Frontal cortex (tissue), 4 donors: ENCODE data around the gene CEP152. TPM values are rescaled to one million over a fixed set of nuclear protein-coding genes. Genes with fewer than 3 reads are reported as not detected.
"Not testable (repeated sequence)": the region's sequence is repeated elsewhere in the genome, so short reads cannot be mapped to it uniquely, and the experiment has no call there.

Source experiments
- DNase-seq, 2 donors: peaks; one replicate each; pipeline ENCODE4 v3.0.0; 2012; ENCODE audit warnings: low spot score in 2 of 2
- FAIRE-seq: peaks from 2 replicates; lab custom pipeline; 2012; peaks lifted over from hg19 to GRCh38; lab: Jason Lieb, UNC
- total RNA-seq: library from RNA; depleted of rRNA; stranded (reverse); fragments of >200 nt; gene quantifications from one replicate; pipeline ENCODE4 v1.2.3, GENCODE V29; 2014
- donor health status: control.
- donor health status: control.
- donor health status: control.

Gene CEP152, protein sequence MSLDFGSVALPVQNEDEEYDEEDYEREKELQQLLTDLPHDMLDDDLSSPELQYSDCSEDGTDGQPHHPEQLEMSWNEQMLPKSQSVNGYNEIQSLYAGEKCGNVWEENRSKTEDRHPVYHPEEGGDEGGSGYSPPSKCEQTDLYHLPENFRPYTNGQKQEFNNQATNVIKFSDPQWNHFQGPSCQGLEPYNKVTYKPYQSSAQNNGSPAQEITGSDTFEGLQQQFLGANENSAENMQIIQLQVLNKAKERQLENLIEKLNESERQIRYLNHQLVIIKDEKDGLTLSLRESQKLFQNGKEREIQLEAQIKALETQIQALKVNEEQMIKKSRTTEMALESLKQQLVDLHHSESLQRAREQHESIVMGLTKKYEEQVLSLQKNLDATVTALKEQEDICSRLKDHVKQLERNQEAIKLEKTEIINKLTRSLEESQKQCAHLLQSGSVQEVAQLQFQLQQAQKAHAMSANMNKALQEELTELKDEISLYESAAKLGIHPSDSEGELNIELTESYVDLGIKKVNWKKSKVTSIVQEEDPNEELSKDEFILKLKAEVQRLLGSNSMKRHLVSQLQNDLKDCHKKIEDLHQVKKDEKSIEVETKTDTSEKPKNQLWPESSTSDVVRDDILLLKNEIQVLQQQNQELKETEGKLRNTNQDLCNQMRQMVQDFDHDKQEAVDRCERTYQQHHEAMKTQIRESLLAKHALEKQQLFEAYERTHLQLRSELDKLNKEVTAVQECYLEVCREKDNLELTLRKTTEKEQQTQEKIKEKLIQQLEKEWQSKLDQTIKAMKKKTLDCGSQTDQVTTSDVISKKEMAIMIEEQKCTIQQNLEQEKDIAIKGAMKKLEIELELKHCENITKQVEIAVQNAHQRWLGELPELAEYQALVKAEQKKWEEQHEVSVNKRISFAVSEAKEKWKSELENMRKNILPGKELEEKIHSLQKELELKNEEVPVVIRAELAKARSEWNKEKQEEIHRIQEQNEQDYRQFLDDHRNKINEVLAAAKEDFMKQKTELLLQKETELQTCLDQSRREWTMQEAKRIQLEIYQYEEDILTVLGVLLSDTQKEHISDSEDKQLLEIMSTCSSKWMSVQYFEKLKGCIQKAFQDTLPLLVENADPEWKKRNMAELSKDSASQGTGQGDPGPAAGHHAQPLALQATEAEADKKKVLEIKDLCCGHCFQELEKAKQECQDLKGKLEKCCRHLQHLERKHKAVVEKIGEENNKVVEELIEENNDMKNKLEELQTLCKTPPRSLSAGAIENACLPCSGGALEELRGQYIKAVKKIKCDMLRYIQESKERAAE (N-terminal part only)
- total RNA-seq = 1.6 TPM

DNA sequence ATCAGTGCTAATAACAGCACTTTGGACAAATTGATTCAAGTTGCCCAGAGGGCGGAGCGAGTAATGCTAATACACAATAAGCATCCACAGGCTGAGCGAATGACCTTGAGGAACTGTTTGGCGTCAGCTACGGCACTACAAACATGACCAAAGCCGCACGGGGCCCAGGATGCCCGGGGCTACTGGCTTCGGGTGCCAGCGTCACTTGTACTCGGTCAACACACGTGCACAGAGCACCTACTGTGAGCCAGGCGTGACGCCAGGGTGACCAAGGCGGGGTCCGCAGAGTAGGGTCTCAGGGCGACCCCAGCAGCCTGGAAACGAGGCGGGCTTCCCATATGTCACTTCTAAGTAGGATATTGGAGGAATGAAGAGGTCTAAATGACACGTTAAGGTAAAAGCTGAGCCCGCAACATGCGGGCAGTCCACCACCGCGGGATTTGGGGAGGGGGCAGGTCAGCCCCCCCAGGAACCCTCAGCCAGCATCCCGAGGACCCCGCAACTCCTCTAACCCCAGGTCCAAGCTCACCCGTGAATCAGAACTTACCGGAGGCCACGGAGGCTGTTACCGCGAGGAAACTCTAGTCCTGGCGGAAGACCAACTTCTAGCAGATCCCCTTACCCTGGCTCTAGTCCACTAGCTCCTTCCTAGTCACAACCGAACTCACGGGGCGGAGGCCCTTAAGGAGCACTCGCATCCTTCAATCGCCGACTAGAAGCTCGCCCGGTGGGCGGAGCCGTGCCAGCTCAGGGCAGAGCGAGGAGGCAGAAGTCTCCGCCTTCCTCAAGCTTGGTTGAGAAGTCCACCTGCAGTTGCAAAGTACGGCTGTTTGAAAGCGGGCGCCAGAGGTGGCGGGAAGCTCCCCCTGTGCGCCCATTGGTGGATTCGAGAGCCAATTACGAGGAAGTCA, at the start of gene CEP152:
CEP152 (minus strand) TSS at position 656 of the 911 bp plus-strand sequence. CDS start 5,420 bp downstream, outside the sequence.
- DNase-seq = peak; percentile 44 to 82
- no peak for FAIRE-seq

DNA sequence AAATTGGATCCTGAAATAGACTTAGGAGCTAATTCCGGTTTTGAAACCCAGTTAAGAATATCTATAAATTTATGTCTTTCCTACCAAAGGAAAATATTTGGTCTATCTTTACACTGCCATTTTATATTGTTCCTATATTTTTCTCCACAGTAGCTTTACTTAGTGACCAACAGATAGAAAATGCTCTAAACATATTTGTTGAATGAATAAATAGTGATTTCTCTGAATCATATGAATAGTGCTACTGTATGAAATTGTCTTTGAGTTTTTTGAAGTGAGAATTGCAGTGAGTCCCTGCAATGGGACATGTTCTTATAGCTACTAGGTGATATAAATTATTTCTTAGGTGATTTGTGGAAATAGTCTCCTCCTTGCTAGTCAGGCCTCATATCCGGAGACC, 48.6 kb upstream of the CEP152 start:
- DNase-seq (no peak), FAIRE-seq (no peak)

DNA sequence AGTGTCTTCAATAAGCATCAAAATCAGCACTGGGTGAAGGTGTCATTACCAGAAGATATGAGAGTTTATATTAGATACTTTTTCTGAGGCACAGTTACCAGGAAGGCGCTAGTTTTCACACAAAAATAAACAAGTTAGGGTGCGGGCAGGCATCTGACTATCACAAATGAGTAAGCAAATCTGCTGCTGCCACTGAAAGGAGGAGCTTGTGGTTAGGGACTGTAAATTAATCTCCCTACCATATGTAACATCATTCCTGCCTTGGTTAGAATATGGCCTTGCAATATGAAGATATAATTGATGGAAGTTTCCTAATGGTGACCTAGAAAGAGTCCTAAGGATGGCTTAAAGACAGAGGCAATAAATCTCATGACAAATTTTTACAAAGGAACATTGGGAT, 47.5 kb upstream of the CEP152 start:
- DNase-seq (no peak), FAIRE-seq (no peak)

DNA sequence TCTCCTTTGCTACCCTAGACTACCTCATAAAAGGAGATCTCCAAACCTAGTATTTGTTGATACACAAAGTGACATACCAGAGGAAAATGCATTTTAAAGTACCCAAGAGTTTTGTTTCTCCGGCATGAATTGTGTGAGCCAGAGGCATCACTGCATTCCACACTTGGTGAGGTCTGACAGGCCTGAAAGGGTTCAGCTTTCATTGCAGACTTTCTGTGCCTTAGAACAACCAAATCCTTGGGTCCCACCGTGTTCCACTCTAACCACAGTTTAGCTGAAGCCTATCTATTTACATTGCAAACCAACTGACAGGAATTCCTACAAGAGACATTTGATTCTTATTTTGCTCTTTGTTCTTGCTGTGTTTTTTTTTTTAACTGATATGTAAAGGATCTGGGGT, 46.1 kb upstream of the CEP152 start:
- FAIRE-seq = no peak
- DNase-seq = no peak

DNA sequence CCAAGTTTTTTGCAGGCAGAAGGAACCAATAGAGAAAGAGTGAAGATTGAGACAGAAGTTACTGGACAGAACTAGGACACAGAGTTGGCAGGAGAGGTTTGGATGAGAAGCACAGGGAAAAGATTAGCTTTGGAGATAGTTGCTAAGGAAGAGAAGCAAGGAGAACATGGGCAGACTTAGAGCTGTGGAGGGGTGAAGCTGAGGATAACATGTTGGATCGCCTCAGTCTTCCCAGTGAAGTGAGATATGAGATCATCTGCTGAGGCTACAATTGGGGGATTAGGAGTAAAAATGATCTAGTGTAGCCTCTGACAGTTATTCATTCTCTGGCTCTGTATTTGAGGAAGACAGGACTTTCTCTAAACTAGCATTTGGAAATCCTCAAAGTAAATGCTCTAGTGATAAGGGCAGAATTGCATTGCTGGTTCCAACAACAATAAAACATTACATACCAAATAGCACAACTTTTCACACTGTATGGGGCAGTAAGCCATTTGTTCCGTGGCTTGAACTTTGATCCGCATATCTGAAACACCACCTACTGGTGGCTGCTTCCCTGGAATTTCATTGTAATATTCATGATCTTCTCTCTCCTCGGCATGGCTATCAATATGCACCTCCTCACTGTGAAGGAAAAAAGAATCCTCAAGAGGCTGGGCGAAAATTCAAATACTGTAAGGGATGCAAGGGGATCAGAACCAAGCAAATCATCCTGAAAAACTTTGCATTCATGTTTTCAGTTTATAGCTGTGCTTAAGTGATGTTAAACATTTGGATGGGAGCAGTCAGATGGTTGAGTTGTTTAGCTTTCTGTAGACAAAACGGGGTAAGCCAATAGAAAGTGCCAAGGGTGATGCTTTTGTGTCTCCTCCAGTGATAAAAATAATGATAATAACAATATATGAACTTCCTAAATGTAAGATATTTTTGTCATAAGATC, 44.9 kb upstream of the CEP152 start:
- FAIRE-seq (no peak), DNase-seq (no peak)

DNA sequence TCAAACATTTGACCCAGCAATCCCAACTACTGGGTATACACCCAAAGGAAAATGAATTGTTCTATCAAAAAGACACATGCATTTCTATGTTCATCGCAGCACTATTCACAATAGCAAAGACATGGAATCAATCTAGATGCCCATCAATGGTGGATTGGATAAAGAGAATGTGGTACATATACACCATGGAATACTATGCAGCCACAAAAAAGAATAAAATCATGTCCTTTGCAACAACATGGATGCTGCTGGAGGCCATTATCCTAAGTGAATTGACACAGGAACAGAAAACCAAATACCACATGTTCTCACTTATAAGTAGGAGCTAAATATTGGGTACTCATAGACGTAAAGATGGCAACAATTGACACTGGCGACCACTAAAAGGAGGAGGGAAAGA, 43.6 kb upstream of the CEP152 start:
- DNase-seq, FAIRE-seq: not testable (repeated sequence)

DNA sequence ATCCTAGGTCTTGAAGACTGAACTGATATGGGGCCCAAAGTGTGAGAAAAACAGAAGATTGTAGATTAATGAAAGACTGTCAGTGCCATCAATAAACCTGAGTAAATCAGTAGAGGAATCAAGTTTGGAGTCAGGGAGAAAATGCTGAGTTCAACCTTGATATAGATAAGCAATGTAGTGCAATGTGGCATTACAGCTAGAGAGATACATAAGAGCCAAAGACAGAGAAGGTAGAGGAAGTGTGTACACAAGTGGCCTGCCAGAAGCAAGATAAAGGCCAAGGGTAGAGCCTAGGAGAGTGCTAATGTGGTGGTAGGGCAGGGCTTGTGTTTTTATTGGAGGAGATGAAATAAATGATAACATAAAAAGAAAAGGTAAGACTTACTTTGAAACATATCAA, 41.1 kb upstream of the CEP152 start:
- DNase-seq (no peak), FAIRE-seq (no peak)

DNA sequence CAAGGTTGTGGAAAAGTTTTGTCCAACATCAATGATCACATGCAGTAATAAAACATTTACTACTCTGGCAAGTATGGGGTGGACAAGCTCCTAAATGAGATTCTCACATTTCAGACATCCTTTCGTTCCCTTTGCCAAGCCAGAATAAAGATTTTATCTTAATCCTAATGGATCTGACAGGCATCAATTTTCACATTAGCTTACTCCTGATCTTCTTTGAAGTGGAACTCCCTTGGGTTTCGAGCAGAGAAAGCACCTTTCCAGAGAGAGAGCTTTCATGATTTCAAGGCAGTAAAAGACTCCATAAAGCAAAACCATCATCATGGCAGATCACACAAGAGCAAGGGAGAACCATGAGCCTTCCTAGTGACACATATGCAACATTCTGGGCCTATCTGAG, 39.8 kb upstream of the CEP152 start:
- no peak for FAIRE-seq

DNA sequence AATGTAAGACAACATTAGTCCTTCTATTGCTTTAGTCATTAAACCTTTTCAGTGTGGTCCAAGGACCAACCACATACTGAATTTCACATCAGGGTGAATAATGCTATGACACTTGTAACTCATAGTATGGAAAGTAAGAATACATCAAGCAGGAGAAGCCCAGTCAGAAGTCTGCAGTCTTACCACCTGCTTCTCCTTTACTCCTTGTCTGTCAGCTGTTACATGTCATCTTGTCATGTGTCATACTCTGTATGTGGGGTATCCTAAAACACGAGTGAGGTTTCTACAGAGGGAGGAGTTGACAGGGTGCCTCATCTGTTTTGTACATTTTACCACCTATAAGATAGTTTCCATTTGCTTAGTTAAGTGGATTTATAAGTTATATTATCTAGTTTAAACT, 34.3 kb upstream of the CEP152 start:
- no peak for DNase-seq
- no peak for FAIRE-seq

More for the DNA sequence above, 39.8 kb upstream of the CEP152 start:
- no peak for DNase-seq

DNA sequence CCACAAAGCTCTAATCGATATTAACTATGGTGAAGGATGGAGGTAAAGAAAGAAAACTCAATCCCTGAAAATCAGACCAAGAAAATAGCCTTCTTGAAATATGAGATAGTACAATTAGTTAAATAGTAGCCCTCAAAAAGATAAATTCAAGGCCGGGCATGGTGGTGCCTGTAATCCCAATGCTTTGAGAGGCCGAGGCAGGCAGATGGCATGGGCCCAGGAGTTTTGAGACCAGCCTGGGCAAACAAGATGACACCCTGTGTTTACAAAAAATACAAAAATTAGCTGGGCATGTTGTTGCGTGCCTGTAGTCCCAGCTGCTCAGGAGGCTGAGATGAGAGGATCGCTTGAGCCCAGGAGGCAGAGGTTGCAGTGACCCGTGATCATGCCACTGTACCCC, 31.6 kb upstream of the CEP152 start:
- FAIRE-seq = no peak

DNA sequence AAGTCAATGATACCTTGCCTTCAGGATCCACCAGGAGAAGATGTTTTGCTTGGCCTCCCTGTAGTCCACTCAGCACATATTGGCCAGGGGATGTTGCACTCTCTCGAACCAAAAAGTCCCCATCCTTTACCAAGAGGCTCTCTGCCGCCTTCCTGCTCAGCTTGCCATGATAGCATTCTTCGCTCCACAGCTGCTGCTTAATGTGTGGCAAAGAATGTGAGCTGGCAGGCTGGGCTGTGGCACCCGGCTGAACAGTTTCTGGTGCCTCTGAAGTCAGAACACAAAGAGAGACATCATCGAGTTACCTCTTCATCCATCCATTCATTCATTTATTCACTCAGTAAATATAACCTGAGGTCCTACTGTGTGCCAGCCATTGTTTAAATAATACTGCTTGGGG, 23.9 kb upstream of the CEP152 start:
- DNase-seq (no peak), FAIRE-seq (no peak)

More for the DNA sequence above, 31.6 kb upstream of the CEP152 start:
- DNase-seq = no peak

DNA sequence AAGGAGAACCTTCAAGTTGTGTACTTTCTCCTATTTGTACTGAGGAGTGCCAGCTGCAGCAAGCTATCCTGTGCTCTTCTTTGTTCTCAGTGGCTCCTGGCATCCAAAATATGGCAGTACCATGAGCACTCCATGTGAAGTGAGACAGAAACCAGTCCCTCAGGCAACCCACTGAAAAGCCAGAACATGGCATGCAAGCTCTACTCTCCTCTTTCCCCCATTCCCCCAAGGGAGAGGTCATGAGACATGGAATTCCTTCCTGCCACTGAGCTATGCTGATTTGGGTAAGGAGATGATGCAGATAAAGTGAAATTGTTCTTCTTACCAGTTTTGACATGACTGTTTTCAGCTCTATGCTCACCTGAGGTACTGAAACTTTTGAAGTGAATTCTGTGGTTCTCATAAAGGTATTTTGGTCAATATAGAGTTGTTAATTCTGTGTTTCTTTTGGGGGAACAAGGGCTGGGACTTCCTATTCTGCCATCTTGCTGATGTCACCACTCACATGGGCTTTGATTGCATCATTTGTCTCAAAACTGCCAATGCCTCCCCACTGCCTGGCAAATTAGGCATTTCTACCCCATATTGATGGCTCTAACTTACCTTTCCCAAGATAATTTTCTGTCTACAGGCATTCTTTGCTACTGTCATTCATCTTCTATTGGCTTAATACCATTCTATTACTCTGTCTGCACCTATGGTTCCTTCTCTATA, 22.8 kb upstream of the CEP152 start:
- FAIRE-seq (no peak), DNase-seq (no peak)

DNA sequence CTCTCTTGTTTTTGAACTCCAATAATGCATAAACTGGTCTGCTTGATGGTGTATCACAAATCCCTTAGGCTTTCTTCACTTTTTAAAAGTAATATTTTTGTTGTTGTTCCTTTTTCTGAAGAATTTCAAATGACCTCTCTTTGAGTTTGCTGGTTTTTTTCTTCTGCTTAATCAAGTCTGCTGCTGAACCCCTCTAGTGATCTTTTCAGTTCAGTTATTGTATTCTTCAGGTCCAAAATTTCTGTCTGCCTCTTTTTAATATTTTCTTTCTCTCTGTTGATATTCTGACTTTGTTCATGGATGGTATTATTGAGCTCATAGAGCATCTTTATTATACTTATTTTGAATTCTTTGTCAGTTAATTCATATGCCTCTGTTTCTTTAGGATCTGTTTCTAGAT, 21.8 kb upstream of the CEP152 start:
- FAIRE-seq = no peak

DNA sequence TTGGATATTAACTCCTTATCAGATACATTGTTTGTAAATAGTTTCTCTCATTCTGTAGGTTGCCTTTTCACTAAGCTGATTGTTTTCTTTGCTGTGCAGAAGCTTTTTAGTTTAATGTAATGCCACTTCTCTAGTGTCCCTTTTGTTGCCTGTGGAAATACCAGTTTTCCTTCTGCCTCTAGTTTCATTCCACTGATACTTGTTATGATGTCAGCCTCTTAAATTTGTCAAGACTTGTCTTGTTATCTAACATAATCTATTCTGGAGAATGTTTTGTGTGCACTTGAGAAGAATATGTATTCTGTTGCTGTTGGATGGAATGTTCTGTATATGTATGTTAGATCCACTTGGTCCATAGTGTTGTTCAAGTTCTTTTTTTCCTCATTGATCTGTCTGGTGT, 18.0 kb upstream of the CEP152 start:
- DNase-seq (no peak), FAIRE-seq (no peak)

More for the DNA sequence above, 21.8 kb upstream of the CEP152 start:
- no peak for DNase-seq

DNA sequence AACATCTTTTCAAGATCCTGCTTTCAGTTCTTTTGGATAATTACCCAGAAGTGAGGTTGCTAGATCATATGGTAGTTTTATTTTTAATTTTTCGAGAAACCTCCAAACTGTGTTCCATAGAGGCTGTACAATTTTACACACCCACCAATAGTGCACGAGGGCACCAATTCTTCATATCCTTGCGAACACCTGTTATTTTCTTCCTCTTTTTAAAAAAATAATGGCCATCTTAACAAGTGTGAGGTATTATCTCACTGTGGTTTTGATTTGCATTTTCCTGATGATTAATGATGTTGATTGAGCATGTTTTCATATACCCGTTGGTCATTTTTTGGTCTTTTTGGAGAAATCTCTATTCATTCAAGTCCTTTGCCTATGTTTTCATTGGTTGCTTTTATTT, 17.6 kb upstream of the CEP152 start:
- no peak for DNase-seq
- FAIRE-seq = no peak

DNA sequence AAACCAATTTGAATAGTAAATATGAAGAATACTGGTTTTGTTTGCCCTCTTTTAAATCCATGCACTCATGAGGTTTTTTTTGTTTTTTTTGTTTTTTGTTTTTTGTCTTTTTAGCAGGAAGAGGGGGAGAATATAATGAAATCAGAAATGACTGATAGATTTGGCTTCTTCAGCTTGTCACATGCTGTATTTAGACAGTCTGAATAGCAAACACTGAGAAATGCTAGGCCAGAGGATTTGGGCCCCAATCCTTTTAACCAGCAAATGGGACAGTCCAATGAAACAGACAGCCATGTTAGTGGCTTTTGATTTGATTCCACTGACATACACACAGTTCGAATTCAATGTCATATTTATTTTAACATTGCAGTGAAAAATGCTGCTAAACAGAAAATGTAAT, 14.2 kb upstream of the CEP152 start:
- FAIRE-seq (no peak), DNase-seq (no peak)

DNA sequence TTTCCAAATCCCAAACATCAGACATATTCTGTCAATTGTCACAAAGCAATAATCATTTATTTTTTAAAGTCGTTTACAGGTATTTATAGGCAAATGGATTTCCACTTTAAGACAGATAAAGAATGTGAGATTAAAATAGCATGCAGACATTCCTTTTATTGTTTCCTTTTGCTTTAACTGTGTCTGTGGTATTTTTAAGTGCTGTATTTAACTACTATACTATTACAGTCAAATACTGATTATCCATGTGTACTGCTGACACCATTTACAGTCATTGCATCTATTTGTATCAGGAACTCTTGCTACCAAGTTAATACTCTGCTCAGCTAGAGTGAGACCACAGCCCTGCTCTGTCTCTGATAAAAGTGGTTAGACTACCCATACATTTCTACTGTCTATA, 12.8 kb upstream of the CEP152 start:
- FAIRE-seq = no peak
- no peak for DNase-seq
